Spleen (tissue), 7 donors: ENCODE data around the gene TCF12.

Source experiments
- CTCF ChIP-seq, 11 experiments: fragments of 200-600 bp in 7 of 11; fragments of 450-650 bp in 4 of 11; sonication (generic) in 4 of 11; IDR thresholded peaks in 8 of 11; conservative IDR thresholded peaks in 3 of 11; 1 replicate in 7 of 11; 2 replicates in 4 of 11; pipeline versions ENCODE4 v1.4.0 to v1.8.0; 2016 to 2021; ENCODE audit warnings: antibody characterized with exemption in 11 of 11, inconsistent platforms in 4 of 11, mild to moderate bottlenecking in 1 of 11
- POLR2A ChIP-seq, 3 donors: fragments of 450-650 bp; IDR thresholded peaks; one replicate each; pipeline ENCODE4 v1.5.1; 2017; ENCODE audit warnings: antibody characterized with exemption in 3 of 3, mild to moderate bottlenecking in 1 of 3
- POLR2AphosphoS5 ChIP-seq, 3 donors: sonication (generic); formaldehyde crosslinking; IDR thresholded peaks; one replicate each; pipeline ENCODE4 v1.5.1; 2017; ENCODE audit warnings: antibody characterized with exemption in 3 of 3
- donor health status: DM: no; HTN: no; CAD: no; lungs with moderate emphysema.
- donor health status: DM: no; HTN: no; CAD: no.
- donor health status: DM: no; HTN: no; CAD: no.

- no peak for TF ChIP-seq CTCF (IDR thresholded peaks at IDR 0.05 in 8 of 11, conservative IDR thresholded peaks at IDR 0.05 in 3 of 11)
- TF ChIP-seq POLR2AphosphoS5 (IDR thresholded peaks at IDR 0.05): no peak
- TF ChIP-seq POLR2A (IDR thresholded peaks at IDR 0.05): no peak
Measured at GRCh38 chr15:57090496-57090859, 172.0 kb downstream of the TCF12 start.
